COLO668 (cell line): ENCODE data around the gene RAB3IP.

Source experiments
- DNase-seq: peaks from one replicate; lab custom pipeline; 2025; ENCODE audit not compliant: unreplicated experiment; lab: John Stamatoyannopoulos, UW

RAB3IP gene, protein sequence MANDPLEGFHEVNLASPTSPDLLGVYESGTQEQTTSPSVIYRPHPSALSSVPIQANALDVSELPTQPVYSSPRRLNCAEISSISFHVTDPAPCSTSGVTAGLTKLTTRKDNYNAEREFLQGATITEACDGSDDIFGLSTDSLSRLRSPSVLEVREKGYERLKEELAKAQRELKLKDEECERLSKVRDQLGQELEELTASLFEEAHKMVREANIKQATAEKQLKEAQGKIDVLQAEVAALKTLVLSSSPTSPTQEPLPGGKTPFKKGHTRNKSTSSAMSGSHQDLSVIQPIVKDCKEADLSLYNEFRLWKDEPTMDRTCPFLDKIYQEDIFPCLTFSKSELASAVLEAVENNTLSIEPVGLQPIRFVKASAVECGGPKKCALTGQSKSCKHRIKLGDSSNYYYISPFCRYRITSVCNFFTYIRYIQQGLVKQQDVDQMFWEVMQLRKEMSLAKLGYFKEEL

DNA sequence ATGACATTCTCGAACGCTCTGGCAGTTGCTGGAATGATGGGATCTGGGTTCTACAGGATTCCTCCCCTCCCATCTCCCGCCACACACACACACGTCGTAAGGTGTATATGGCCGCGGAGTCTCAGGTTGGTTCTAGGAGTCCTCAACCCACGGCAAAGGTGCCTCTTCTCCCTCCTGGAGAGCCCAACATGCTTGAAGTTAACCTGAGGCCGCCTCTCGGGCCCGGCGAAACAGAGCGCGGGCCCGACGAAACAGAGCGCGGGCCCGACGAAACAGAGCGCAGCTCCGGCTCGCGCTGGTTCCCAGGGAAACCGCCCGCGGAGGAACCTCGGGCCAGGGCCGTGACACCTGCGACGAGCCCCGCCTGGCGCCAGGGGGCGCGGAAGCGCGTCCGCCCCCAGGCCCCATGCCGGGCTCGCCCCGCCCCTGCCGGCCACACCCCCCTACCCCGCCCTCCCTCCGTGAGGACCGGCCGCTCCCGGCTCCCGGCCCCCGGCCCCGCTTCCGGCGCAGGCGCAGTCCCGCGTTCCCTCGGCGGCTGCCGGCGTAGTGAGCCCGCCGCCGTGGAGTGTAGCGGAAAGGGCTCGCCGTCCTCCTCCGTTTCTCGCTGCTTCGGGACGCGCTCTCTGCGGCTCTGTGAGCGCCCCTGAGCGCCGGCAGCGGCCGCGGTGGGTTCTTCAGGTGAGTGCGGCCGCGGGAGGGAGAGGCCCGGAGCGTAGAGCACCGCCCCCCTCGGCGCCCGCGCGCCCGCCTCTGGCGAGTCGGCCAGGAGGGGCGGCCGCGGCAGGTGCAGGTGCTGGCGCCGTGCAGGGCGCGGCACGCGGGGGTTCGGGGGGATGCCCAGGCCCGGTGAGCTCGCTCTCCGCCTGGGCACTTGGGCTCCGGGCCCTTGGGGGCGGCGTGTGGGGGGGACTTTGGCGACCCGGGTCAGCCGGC lies at the start of gene RAB3IP:
Gene RAB3IP (plus strand): TSS at position 510 of the 936 bp plus-strand sequence. CDS start 16,549 bp downstream, outside the sequence.
- DNase-seq: peak; percentile 98

DNA sequence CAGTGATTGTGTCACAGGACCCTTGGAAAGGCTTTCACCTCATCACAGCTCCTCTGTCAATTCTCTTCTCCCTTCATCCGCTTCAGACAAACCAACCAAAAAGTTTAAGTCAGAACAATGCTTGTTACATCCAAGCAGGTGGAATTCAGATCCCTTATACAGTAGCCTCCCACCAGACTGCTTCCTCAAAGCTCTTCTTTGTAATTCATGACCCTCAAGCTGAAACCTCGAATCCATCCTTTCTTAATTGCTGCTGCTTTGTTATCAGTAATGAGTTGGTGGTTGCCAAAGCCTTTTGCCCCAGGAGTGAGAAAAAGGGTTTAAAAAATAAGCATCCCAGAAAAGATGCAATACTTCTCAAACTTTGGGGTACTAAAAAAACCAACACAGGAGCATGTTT lies 49.0 kb upstream of the RAB3IP start:
- DNase-seq: no peak

DNA sequence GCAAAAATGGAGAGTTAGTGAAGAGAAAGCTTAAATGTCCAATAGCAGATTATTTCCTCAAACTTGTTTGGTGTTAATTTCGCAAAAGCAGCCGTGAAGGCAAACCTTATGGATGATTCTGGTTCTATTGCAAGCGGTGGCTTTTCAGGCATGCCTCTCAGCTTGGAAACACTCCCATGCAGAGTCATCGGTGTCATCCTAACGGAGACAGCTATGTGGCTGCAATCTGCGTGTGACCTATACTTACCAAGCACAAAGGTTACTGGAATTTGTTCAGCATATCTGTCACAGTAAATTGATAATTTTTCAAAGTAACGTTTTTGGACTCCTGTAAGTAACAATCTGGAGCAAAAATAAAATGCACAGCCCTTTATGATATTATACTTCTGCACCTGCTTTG lies 44.5 kb upstream of the RAB3IP start:
- no peak for DNase-seq

DNA sequence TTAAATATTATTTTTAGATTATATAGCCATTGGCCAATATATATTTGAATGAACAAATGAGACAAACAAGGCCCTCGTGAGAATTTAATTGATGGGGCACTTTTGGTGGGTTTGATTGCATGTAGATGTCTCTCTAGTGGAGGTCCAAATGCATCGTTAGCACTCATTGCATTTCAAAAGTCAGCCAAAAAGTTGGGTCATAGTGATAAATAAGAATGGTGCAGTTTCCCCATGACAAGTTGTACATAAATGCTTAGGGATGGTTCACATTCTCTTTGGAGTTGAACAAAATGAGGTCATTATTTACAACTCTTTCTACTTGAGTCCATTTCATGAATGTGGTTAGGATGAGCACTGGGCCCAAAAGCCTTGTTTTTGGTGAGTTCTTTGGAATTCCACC lies 40.6 kb upstream of the RAB3IP start:
- DNase-seq: no peak

DNA sequence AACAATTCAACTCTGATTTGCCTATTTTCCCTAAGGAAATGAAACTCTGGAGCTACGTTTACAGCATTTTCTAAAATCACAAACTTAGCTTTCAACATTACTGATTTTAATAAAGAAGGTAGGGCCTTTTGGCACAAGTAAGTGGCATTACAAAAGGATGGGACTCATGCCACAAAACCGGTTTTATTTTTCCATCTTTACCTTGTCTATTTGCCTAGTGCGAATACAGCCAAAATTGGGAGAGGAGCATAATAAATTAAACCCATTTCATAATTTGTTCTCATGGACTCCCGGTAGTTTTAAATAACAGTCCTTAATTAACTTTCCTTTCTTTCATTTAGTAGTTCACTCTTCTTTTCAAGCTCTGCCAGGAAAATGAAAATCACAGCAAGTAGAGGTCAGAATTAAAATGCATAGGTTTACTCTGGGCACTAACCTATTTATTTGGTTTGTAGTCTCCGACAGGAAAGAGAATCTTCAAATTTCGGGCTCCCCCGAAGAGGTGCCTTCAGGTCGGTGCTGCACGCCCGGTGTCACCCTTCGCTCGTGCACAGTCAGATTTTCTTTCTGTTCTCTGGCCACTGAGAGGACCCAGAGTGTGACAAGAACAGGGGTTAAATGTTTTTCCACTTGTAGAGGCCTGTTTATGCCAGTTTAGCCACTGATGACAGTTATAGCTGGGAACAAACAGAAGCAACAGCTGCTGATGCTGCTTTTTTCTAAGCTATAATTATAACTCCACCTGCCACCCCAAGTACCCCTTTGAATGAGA lies 39.7 kb upstream of the RAB3IP start, which contains the start of gene BEST3:
Gene BEST3 (minus strand): TSS at position 535 of the 772 bp plus-strand sequence. CDS start 1,505 bp downstream, outside the sequence.
- DNase-seq: peak; percentile 85

DNA sequence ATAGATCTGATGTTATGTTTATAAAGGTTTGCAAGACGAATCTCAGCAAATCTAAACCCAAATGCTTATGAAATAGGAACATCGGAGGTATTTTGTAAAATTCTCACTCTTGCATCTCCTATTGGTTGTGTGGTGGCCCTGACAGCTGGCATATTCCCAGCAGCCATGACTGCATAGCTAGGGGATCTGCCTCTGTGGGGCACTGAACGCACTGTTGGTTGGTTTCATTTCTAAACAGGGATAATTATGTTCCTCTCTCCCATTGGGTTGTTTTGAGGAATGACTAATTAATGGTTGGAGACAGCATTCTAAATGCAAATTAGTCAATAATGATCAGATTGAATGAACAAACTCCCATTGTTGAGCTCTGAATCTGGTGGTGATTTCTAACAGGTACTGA lies 36.8 kb upstream of the RAB3IP start:
- no peak for DNase-seq

DNA sequence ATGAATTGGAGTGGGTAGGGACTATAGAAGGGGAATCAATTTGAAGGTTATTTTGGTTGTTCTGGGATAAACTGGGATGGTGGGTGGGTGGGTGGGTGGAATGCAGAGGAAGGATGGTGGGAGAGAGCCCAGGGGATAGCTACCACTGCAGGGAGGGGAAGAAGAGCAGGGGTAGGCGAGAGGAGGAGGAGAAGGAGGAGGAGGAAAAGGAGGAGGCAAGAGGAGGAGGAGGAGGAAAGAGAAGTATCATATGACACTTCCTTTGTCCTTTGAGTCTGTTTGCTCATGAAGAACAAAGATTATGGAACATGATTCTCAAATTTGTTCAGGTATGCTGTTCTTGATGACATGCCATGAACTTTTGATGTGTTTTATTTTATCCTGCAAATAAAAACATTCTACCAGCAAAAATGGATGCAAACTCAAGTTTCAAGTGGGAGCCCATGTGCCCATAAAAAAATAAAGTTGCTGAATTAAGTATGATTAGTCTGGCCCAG lies 35.5 kb upstream of the RAB3IP start:
- no peak for DNase-seq

DNA sequence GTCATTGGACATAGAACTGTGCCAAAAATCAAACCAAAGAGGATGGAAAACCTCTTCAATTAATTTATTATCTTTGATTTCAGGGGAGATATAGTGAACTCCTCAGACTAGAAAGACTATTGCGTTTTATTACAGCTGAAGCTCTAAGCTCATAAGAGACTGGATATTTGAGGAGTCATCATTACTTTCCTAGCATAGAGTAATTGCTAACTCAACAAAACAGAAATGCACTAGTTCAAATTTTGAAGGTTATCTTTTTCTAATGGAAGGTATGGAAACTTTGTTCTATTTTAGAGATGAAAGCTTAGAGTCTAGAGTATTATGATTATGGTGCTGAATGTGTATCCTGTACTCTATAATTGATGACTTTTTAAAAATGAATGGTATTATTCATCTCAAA lies 34.3 kb upstream of the RAB3IP start:
- no peak for DNase-seq

DNA sequence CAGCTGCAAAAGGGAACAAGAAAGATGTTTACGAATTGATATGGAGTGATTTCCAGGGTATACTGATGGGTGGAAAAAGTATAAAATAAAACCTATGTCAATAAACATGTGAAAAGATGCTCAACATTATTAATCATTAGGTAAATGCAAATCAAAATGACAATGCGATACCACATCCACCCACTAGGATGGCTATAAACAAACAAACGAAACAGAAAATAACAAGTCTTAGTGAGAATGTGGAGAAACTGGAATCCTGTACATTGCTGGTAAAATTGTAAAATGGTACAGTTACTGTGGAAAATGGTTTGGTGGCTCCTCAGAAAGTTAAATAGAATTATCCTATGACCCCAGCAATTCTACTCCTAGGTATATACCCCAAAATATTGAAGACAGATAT lies 30.0 kb upstream of the RAB3IP start:
- DNase-seq: no peak

DNA sequence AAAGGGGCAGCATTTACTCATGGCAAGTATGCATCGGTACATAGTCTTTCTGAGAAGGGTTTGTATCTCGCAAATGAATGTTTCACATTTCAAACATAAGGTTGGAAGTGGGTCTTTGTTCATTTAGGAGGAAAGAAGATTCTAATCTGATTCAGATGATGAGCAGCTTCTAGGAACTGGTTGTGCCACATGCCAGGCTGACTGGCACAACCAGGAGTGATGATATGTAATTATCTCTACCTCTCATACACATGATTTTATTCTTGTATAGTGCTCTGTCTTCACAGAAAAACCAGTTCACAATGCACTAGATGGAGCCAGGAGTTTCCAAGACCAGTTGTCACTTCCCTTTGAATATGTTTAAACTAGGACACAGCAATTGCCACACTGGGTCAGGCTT lies 25.8 kb upstream of the RAB3IP start:
- no peak for DNase-seq

DNA sequence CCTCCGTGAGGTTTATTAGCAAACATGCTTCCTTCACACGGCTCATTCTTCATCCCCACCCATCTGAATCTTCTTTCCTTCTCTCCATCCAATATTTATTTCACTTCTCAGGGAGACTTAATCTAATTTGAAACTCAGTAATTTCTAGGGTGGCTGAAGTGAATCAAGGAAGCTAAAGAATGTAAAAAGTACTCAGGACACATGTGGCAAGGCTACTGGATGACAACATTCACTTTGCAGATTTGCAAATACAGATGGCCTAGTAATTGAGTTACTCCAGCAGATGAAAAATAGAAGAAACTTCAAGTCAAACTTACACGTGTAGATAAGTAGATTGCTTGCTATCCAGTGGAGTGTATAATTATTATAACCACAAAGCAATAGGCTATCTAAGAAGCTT lies 24.1 kb upstream of the RAB3IP start:
- DNase-seq: no peak

DNA sequence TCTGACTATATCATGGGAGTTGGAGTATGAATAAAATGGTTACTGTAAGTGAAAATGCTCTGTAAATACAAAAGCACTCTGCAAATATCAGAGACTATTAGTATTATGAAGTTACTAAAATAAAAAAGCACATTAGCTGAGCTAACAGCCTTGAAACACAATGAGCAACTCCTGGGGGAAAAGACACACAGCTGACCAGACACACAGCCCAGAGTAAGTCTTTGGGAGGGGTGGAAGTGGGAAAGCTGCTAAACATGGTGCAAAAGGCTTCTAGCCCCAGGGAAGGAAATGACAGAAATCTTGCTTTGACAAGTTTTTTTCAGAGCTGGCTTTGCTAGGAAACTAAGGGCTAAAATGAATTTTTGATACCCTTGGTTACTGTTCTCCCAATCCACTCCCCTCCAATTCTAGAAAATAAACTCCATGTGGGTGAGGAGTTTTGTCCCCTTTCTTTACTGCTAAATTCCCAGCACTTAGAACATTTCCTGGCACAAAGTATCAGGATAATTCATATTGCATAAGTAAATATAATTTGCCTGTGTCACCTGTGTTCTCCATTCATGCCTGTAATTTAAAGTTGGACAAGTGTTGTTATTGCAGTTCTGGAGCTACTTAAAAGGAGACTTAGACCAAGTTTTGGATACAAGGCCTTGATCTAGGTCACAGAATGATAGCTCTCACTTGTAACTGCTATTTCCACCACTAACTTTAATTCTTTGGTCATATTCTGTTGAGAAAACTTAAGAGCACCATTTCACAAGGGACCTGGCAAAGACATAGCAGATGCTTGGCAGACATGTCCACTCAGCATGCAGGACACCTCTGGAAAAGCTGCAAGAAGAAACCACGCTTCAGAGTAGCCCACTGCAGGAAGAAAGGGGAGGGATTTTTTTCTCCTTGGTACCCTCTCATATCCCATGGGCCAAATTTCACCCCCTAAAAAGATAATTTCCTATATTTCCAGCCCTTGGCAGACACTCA lies 19.0 kb upstream of the RAB3IP start:
- no peak for DNase-seq

DNA sequence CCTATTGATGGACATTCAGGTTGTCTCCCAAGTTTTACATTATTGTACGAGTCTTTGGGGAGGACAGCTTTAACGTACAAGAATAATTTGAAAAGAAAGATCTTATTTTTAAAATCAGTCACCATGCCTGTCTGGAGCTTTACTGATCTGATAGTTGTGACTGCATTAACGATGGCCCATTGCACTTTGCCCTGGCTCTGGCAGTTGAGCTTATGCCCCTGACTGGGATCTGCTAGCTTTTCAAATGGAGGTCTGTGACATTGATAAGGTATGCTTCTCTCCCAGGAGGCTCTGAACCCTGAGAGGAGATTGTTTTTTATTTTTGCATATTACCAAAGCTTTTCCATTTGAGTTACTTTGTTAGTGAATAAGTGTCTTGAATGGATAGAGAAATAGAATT lies 17.9 kb upstream of the RAB3IP start:
- no peak for DNase-seq

DNA sequence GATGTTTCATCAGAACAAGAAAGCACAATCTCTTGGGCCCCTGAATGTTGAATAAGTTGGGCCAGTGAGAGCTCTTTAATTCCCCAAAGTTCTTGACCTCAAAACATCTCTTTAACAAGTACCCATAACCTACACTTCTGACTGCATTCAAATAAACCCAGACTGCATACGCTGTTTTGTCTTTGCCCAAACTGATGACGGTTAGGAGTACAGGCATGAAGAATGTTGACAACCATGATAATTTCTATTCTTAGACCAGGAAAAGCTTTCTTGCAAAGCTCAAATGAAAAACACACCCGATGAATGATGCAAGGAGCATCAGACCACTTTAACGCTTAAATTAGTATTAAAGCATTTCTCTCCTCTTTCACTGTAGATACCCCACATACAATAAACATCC lies 11.7 kb upstream of the RAB3IP start:
- no peak for DNase-seq

DNA sequence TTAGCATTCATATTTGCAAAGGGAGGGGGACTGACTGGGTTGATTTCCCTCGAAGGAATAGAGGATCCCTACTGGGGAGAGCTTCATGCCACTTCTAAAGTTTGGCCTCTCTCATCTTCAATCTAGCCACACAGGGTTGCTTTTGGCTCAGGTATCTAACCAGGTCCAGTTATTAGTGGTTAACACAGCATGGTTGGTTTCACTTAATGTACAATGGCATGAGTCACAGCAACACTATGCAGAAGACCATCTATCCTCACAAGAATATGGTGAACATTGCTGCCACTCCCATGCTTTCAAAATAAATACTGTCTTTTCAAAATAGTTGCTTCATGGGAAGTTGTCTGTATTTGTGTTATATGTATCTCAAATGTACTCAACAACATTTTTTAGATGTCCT lies 6.6 kb upstream of the RAB3IP start:
- DNase-seq: no peak

DNA sequence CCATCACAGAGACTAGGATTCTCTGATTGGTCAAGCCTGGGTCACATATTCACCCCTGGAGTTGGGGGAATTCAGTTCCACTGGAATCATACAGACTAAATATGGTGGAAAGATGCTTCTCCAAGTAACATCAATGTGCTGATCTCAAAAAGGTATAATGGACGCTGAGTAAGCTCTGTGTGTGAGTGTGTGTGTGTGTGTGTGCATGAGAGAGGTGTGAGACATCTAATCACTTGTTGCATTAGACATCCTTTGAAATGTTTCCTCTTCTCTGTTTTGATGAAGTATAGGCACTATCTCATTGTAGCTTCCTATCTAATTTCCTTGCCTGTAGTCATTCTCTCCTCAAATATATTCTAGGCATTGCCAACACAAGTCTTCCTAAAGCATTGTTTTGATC lies 5.0 kb upstream of the RAB3IP start:
- DNase-seq: no peak

DNA sequence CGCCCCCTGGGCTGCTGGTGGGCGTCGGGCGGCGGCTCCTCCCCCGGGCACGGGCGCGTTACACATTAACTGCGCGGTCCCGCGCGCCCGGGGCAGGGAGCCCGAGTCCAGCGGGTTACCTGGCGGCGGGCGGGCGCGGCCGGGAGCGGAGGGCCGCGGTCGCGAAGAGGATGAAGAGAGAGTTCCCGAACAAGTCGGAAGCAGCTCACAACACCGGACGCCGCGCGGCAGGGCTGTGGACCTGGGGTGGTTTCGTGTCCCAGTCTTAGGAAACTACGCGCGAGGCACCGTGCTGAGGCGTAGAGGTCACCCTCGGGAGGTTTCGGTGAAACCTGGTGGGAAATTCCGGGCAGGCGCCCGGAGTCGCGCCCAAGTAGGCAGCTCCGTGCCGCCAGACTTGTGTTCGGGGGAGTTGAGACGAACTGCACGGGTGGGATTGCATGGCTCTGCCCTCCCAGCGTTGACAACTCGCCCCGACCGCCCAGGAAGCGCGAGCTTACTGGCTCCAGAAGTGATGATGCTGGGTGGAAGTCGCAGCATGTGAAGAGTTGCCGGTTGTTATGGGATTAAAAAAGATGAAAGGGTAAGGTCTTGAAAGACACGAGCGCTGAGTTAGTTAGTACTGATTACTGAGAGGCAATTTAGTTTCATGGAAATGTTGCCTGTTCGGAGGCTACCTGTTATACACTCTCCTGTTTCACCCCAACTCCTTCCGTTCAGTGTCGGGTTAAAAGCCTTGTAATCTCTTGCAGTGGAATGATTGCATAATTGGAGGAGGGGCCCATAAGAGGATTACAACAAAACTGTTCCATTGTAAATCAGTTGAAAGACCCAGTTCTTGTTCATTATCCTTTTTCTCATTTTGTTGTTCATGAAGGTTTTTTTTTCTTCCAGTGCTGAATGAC lies 879 bp downstream of the RAB3IP start:
- peak; percentile 92 for DNase-seq

DNA sequence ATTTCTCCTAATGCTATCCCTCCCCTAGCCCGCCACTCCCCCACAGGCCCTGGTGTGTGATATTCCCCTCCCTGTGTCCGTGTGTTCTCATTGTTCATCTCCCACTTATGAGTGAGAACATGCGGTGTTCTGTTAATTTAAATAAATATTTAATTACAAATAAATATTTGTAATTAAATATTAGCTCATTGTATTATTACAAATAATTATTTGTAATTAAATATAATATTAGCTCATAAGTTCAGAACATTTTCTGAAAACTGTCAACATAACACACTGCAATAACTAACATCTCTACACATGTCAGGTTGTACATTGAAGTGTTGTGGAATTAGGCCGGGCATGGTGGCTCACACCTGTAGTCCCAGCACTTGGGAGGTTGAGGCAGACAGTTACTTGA lies 5.4 kb downstream of the RAB3IP start:
- no peak for DNase-seq

DNA sequence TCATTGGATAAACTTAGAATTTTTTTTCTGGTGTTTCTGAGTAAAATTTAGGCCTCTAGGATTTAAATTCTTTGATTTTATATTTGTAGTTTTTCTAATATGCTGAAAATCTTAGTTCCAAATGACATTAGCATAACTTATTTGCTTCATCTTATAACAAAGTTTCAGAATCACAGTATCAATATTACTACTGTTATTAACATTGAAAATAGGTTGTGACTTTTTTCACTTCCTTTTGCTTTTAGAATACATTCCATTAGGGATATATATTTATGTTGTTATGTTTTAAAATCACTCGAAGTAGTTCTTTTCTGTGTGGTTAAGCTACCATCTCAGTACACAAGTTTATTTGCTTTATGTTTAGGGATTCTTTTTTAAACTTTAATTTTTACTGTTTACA lies 12.8 kb downstream of the RAB3IP start:
- DNase-seq: no peak
